Neural progenitor cell (in vitro differentiated cells): Measurements from ENCODE around the gene HEXB.

Experiments used
- EZH2 ChIP-seq: fragments of 200-600 bp; sonication (generic); IDR thresholded peaks from 2 replicates; pipeline ENCODE4 v1.6.1; 2017; ENCODE audit warnings: antibody characterized with exemption, mild to moderate bottlenecking, moderate library complexity
- EZH2phosphoT487 ChIP-seq: fragments of 200-600 bp; sonication (generic); IDR thresholded peaks from 2 replicates; pipeline ENCODE4 v1.6.1; 2017; ENCODE audit warnings: antibody characterized with exemption
- TF ChIP-seq, protein P1 (sequence below): fragments of 200-600 bp; sonication (generic); IDR thresholded peaks from 2 replicates; pipeline ENCODE4 v1.5.1; 2017; ENCODE audit warnings: antibody characterized with exemption, mild to moderate bottlenecking

DNA sequence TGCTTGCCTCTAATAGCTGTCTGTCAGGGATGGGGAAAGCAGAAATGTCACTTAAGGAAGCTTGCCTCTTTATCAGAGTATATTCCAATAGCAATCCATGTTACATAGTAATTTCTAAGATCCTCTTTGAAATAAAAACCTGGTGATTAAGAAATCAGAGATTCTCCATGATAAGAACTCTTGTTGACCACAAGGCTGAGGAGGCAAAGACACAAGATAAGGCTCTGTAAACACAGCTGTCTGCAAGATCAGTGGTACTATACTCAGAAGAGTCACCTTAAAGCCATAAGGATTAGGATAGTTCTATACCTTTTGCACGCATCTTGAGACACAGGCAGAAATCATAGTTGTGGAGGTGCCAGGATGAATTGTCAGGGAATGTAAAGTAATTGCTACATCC lies 40.3 kb downstream of the HEXB start:
- TF ChIP-seq EZH2 (no peak), EZH2phosphoT487 (no peak)
- TF ChIP-seq, protein P1, sequence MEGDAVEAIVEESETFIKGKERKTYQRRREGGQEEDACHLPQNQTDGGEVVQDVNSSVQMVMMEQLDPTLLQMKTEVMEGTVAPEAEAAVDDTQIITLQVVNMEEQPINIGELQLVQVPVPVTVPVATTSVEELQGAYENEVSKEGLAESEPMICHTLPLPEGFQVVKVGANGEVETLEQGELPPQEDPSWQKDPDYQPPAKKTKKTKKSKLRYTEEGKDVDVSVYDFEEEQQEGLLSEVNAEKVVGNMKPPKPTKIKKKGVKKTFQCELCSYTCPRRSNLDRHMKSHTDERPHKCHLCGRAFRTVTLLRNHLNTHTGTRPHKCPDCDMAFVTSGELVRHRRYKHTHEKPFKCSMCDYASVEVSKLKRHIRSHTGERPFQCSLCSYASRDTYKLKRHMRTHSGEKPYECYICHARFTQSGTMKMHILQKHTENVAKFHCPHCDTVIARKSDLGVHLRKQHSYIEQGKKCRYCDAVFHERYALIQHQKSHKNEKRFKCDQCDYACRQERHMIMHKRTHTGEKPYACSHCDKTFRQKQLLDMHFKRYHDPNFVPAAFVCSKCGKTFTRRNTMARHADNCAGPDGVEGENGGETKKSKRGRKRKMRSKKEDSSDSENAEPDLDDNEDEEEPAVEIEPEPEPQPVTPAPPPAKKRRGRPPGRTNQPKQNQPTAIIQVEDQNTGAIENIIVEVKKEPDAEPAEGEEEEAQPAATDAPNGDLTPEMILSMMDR = no peak
